Neural cell (in vitro differentiated cells): Measurements from ENCODE around the gene IL1RAPL2. TPM values are rescaled to one million over a fixed set of nuclear protein-coding genes. Genes with fewer than 3 reads are reported as not detected.

Experiments used
- H2AFZ ChIP-seq: fragments of 200-600, 300-800 bp; sonication (generic), shearing (Covaris generic); 2 replicates; pipeline ENCODE4 v1.6.0; 2014; ENCODE audit warnings: low read depth, mild to moderate bottlenecking, antibody characterized with exemption, low read length, moderate library complexity
- H3F3A ChIP-seq: fragments of 200-600 bp; shearing (Covaris generic); 2 replicates; pipeline ENCODE4 v1.6.1; 2016; ENCODE audit warnings: mild to moderate bottlenecking, moderate library complexity, mixed read lengths, antibody characterized with exemption, low read length; ENCODE audit not compliant: insufficient read depth, poor library complexity, severe bottlenecking
- H3K27ac ChIP-seq: fragments of 200-600, 300-800 bp; sonication (generic), shearing (Covaris generic); 2 replicates; pipeline ENCODE4 v1.5.1; 2014; ENCODE audit warnings: mild to moderate bottlenecking, low read length, moderate library complexity
- H3K27me3 ChIP-seq: fragments of 300-800, 200-600 bp; sonication (generic), shearing (Covaris generic); 2 replicates; pipeline ENCODE4 v1.6.0; 2014; ENCODE audit warnings: mild to moderate bottlenecking, low read depth, low read length, moderate library complexity; ENCODE audit not compliant: insufficient read depth
- H3K36me3 ChIP-seq: fragments of 300-800, 200-600 bp; sonication (generic), shearing (Covaris generic); 2 replicates; pipeline ENCODE4 v1.5.1; 2014; ENCODE audit warnings: mild to moderate bottlenecking, antibody characterized with exemption, low read length, moderate library complexity; ENCODE audit not compliant: insufficient read depth
- H3K4me2 ChIP-seq: fragments of 300-800, 200-600 bp; sonication (generic), shearing (Covaris generic); 2 replicates; pipeline ENCODE4 v1.6.0; 2014; ENCODE audit warnings: mild to moderate bottlenecking, low read length
- H3K4me3 ChIP-seq: fragments of 300-800, 200-600 bp; sonication (generic), shearing (Covaris generic); 2 replicates; pipeline ENCODE4 v1.5.1; 2014; ENCODE audit warnings: mild to moderate bottlenecking, low read length, moderate library complexity
- H3K79me2 ChIP-seq: fragments of 200-600 bp; shearing (Covaris generic); replicated peaks from 2 replicates; pipeline ENCODE4 v1.6.0; 2014; ENCODE audit warnings: mild to moderate bottlenecking, low read length, moderate library complexity; ENCODE audit not compliant: insufficient read depth
- H3K9ac ChIP-seq: fragments of 300-800, 200-600 bp; sonication (generic), shearing (Covaris generic); 2 replicates; pipeline ENCODE4 v1.6.1; 2016; ENCODE audit warnings: mild to moderate bottlenecking, low read length, mixed read lengths
- H3K9me2 ChIP-seq: fragments of 200-600 bp; shearing (Covaris generic); 2 replicates; pipeline ENCODE4 v1.6.1; 2016; ENCODE audit warnings: mild to moderate bottlenecking, low read length, mixed read lengths; ENCODE audit not compliant: insufficient read depth
- H3K9me3 ChIP-seq: fragments of 200-600, 300-800 bp; sonication (generic), shearing (Covaris generic); 2 replicates; pipeline ENCODE4 v1.6.1; 2016; ENCODE audit warnings: mild to moderate bottlenecking, mixed run types, low read length, moderate library complexity, mixed read lengths
- H4K20me1 ChIP-seq: fragments of 200-600 bp; shearing (Covaris generic); 2 replicates; pipeline ENCODE4 v1.6.1; 2016; ENCODE audit warnings: mild to moderate bottlenecking, mixed run types; ENCODE audit not compliant: insufficient read depth
- CTCF ChIP-seq: fragments of 450-650 bp; IDR thresholded peaks from 2 replicates; pipeline ENCODE4 v1.5.1; 2014; ENCODE audit warnings: antibody characterized with exemption, mild to moderate bottlenecking, moderate library complexity; ENCODE audit not compliant: poor library complexity, severe bottlenecking
- EP300 ChIP-seq: fragments of 450-650 bp; conservative IDR thresholded peaks from 2 replicates; pipeline ENCODE4 v1.6.1; 2014; ENCODE audit warnings: antibody characterized with exemption, mild to moderate bottlenecking, moderate library complexity; ENCODE audit not compliant: poor library complexity, severe bottlenecking
- EZH2 ChIP-seq: fragments of 200-600, 300-800 bp; shearing (Covaris generic), sonication (generic); IDR thresholded peaks from 2 replicates; pipeline ENCODE4 v1.6.1; 2014; ENCODE audit warnings: antibody characterized with exemption, low read length, borderline replicate concordance, mild to moderate bottlenecking; ENCODE audit not compliant: insufficient read depth, poor library complexity, severe bottlenecking
- MXI1 ChIP-seq: fragments of 450-650 bp; conservative IDR thresholded peaks from 2 replicates; pipeline ENCODE4 v1.6.1; 2014; ENCODE audit warnings: antibody characterized with exemption, mild to moderate bottlenecking; ENCODE audit not compliant: poor library complexity, severe bottlenecking
- POLR2AphosphoS5 ChIP-seq: IDR thresholded peaks from 2 replicates; pipeline ENCODE4 v1.6.1; 2012
- RAD21 ChIP-seq: fragments of 450-650 bp; conservative IDR thresholded peaks from 2 replicates; pipeline ENCODE4 v1.6.1; 2014; ENCODE audit warnings: antibody characterized with exemption, mild to moderate bottlenecking, moderate library complexity
- REST ChIP-seq: IDR thresholded peaks from 2 replicates; pipeline ENCODE4 v1.6.1; 2012; ENCODE audit warnings: borderline replicate concordance
- SMC3 ChIP-seq: fragments of 450-650 bp; conservative IDR thresholded peaks from 2 replicates; pipeline ENCODE4 v1.6.1; 2014; ENCODE audit warnings: antibody characterized with exemption, mild to moderate bottlenecking, moderate library complexity; ENCODE audit not compliant: poor library complexity
- TAF1 ChIP-seq: IDR thresholded peaks from 2 replicates; pipeline ENCODE4 v1.6.1; 2012; ENCODE audit warnings: low read depth
- polyA plus RNA-seq: library from polyadenylated mRNA; depleted of rRNA; stranded (reverse); fragments of >200 nt; gene quantifications from 2 replicates; pipeline ENCODE4 v1.2.3, GENCODE V29; 2014

Gene IL1RAPL2
- polyA plus RNA-seq, 1 donor from 2014 or later: not detected

- TF ChIP-seq EZH2 (no peak), EP300 (no peak), POLR2AphosphoS5 (no peak), CTCF (no peak), TAF1 (no peak), REST (no peak), SMC3 (no peak), RAD21 (no peak), MXI1 (no peak)
- Histone ChIP-seq H3K4me3 (no peak overlapping the region), H3K79me2 (no peaks in the 10 kb centered on the region), H3F3A (no peaks in the 10 kb centered on the region), H3K9me3 (no peaks in the 10 kb centered on the region), H2AFZ (no peak overlapping the region), H4K20me1 (no peaks in the 10 kb centered on the region), H3K9me2 (no peaks in the 10 kb centered on the region), H3K9ac (no peak overlapping the region), H3K27ac (no peak overlapping the region), H3K4me2 (no peak overlapping the region), H3K27me3 (no peaks in the 10 kb centered on the region), H3K36me3 (no peaks in the 10 kb centered on the region)
Measured at GRCh38 chrX:105765691-105766090, 1199.7 kb downstream of the IL1RAPL2 start.

- Histone ChIP-seq H2AFZ (no peak overlapping the region), H3K27me3 (no peaks in the 10 kb centered on the region), H3K27ac (no peak overlapping the region), H3K9me3 (no peaks in the 10 kb centered on the region), H3K4me2 (no peak overlapping the region), H3K4me3 (no peak overlapping the region), H3K9me2 (no peaks in the 10 kb centered on the region), H3K9ac (no peak overlapping the region), H3F3A (no peaks in the 10 kb centered on the region), H3K79me2 (no peaks in the 10 kb centered on the region), H3K36me3 (no peaks in the 10 kb centered on the region), H4K20me1 (no peaks in the 10 kb centered on the region)
- TF ChIP-seq REST (no peak), EP300 (no peak), TAF1 (no peak), POLR2AphosphoS5 (no peak), SMC3 (no peak), CTCF (no peak)
Measured at GRCh38 chrX:105773801-105774200, 1207.8 kb downstream of the IL1RAPL2 start.
